NCI-H128 (cell line): Measurements from ENCODE around the gene BAG5.

ENCODE experiments used
- DNase-seq: peaks from one replicate; lab custom pipeline; 2025; ENCODE audit not compliant: unreplicated experiment; lab: John Stamatoyannopoulos, UW

Gene BAG5

GRCh38 chr14:103547455-103547940, 15.0 kb downstream of the BAG5 start:
- no peak for DNase-seq

GRCh38 chr14:103546652-103547454, 15.6 kb downstream of the BAG5 start:
- DNase-seq = peak; percentile 66

GRCh38 chr14:103545915-103546651, 16.4 kb downstream of the BAG5 start:
- DNase-seq = no peak

- no peak for DNase-seq
Observed at GRCh38 chr14:103545219-103545914, 17.1 kb downstream of the BAG5 start.

GRCh38 chr14:103544388-103545218, 17.9 kb downstream of the BAG5 start:
- no peak for DNase-seq

- DNase-seq = no peak
Observed at GRCh38 chr14:103543721-103544387, 18.6 kb downstream of the BAG5 start.

GRCh38 chr14:103543140-103543539, 19.3 kb downstream of the BAG5 start:
- DNase-seq = no peak

GRCh38 chr14:103542605-103543088, 19.8 kb downstream of the BAG5 start:
- DNase-seq = peak; percentile 52

- DNase-seq = no peak
Observed at GRCh38 chr14:103541709-103542604, 20.5 kb downstream of the BAG5 start.

GRCh38 chr14:103540821-103541708, 21.4 kb downstream of the BAG5 start:
- DNase-seq = no peak

- DNase-seq = no peak
Observed at GRCh38 chr14:103539056-103539825, 23.2 kb downstream of the BAG5 start.

GRCh38 chr14:103538291-103539055, 24.0 kb downstream of the BAG5 start:
- DNase-seq = no peak

GRCh38 chr14:103537175-103537990, 25.1 kb downstream of the BAG5 start:
- no peak for DNase-seq

GRCh38 chr14:103536693-103537092, 25.8 kb downstream of the BAG5 start:
- DNase-seq = no peak

- no peak for DNase-seq
Observed at GRCh38 chr14:103535891-103536565, 26.4 kb downstream of the BAG5 start.
